ENCODE data around the gene ZNF385B.

The ZNF385B gene

DNA sequence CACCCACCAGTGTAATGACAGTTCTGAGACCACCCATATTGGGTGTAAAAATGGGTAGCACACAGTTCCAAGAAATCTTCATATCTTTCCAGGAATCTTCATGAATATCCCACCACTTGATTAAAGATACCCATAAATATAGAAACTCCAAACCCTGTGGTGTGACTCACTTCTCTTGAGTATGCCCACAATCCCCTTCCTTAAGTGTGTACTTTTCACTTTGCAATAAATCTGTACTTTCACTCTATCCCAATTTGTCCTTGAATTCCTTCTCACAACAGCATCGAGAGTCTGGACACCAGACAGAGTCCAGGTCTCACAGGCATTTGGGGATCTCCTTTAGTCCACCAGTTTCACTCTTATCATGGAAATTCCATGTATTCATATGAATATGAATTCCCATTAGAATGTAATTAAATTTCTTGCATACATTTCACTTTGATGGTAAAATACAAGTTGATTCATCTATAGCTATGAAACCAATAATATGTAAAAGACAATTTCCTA lies 309.8 kb downstream of the ZNF385B start:
- DNase-seq (ENCODE audit: low spot score), result no peak

DNA sequence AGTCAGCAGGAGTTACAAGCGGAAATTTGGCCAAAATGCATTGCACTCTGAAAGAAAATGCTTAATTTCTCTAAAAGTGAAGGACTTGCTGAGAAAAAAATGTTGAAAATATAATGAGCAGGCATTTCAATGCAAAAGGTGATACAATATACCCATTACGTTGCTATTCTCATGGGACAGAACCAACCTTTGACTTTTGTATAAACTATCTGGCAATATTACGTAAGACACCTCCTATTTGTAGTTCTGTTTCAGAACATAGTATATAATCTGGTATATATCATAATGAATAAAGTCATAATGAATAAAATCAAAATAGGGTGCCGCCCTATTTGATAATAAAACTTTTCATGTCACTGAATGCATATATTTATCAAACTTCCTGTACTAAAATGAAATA lies 310.6 kb downstream of the ZNF385B start:
- no peak for DNase-seq (ENCODE audit: low spot score)

DNA sequence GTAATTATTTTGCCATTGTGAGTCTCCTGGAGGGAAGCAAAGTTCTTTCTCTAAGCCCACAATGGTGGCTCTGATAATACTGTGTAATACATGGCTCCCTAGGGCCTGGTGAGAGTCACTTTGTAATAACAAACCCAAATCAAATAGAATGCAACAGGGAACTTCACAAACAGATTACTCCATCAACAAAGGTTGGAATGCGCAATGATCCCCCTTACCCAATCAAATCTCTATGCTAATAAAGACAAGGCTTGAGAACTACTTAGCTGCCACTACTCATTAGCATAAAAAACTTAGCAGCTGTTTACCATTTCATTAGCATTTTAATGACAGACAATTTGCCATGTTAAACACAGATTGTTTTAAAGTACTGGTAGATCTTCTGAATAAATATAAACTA lies 311.2 kb downstream of the ZNF385B start:
- DNase-seq (ENCODE audit: low spot score), result no peak

DNA sequence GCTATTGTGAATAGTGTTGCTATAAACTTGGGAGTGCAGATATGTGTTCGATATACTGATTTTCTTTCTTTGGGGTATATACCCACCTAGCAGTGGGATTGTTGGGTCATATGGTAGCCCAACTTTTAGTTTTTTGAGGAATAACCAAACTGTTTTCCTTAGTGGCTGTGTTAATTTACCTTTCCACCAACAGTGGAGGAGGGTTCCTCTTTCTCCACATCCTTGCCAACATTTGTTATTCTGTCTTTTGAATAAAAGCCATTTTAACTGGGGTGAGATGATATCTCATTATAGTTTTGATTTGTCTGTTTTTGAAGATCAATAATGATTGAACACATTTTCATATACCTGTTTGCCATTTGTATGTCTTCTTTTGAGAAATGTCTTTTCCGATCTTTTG lies 314.8 kb downstream of the ZNF385B start:
- DNase-seq (ENCODE audit: low spot score), result no peak

DNA sequence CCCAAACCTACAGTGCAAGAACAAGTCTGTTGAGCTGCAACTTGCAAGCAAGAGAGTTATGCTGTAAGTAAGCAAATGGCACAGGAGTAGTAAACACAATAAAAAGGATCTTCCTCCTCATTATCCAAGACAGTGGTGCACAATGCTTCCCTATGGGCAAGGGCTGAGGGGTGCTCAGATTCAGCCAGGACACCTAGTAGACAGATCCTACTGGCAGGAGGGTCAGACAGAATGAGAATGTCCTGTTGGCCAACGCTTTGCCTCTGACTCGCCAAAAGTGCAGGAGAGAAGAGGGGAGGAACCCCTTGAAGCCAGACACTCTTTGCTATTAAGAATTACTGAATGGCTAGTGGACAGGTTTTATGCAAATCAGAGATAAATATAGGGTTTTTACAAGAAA lies 316.4 kb downstream of the ZNF385B start:
- DNase-seq (ENCODE audit: low spot score), result no peak

GRCh38 chr2:179543361-179543901 lies 318.0 kb downstream of the ZNF385B start:
- no peak for DNase-seq (ENCODE audit: low spot score)

- DNase-seq (ENCODE audit: low spot score), result no peak
Measured at GRCh38 chr2:179541586-179541985, 319.8 kb downstream of the ZNF385B start.

- no peak for DNase-seq (ENCODE audit: low spot score)
Measured at GRCh38 chr2:179539124-179539511, 322.3 kb downstream of the ZNF385B start.

DNA sequence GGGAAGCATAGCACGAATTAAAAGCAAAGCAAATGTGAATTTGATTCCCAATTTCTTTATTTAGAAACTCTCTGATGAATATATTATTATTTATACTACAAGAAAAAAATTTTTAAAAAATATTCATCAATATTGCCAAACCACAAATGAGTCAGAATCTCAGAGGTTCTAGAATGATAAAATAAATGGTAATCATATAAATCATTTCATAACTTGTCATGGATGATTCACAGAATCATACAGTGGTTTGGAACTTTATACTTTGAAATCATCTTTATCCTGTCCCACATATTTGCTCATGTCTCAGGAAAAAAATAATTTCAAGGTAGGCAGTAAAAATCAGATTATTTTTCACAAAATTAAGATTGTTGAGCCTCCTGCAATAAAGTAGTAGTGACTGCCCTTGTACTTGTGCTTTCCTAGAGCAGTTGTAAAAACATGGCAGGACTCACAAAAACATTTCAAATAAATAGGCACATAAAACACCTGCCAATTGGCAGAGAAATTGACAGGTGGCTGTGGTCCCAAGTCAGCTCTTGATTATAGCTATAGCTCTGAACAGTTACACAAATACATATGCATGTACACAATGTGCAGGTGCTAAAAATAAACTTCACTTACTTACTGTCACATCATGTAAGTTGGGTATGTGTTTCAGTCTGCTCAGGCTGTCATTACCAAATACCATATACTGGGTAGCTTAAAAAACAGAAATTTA lies 322.8 kb downstream of the ZNF385B start:
- DNase-seq (ENCODE audit: low spot score), result no peak

- DNase-seq (ENCODE audit: low spot score), result no peak
Measured at GRCh38 chr2:179536185-179536584, 325.2 kb downstream of the ZNF385B start.

GRCh38 chr2:179533875-179534274 lies 327.5 kb downstream of the ZNF385B start:
- no peak for DNase-seq (ENCODE audit: low spot score)

- no peak for DNase-seq (ENCODE audit: low spot score)
Measured at GRCh38 chr2:179532863-179533278, 328.5 kb downstream of the ZNF385B start.

DNA sequence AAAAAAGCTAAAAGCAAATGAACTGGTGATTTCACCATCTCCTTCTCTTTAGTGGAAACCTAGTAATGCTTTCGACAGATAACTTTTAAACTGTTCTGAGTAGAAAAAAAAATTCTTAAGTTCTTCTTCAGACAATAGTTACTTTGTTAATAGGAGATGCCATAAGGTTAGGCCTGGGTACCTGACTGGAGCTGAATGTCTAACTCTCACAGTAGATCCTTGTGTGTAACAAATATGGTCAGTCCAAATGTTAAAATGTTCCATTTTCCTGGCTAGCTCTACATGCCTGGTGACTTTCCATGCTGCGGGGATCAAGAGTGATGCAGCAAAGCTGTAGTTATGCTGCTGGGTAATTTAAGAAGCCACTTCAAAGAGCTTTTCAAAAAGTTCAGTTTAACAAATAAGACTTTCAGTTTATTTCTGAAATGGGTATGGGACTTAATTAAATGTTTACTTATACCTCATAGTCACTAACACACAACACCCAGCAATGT lies 332.8 kb downstream of the ZNF385B start:
- DNase-seq (ENCODE audit: low spot score), result no peak

DNA sequence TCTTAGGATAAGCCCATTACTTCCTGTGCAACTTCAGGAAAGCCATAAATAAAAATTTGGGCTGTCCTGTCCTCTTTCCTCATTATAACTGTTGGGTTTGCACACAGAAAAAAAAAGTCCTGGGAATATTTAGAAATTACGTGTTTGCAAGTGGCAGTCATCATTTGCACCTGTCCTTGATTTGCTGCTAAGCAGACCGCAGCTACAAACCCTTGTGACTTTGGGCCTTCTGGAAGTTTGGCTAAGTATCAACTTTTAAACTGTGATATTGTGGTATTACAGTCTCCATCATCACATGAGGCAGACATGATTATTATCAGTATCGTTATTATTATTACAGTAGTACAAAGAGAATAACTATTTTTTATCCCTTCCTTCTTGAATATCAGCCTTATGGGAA lies 336.1 kb downstream of the ZNF385B start:
- DNase-seq (ENCODE audit: low spot score), result no peak

DNA sequence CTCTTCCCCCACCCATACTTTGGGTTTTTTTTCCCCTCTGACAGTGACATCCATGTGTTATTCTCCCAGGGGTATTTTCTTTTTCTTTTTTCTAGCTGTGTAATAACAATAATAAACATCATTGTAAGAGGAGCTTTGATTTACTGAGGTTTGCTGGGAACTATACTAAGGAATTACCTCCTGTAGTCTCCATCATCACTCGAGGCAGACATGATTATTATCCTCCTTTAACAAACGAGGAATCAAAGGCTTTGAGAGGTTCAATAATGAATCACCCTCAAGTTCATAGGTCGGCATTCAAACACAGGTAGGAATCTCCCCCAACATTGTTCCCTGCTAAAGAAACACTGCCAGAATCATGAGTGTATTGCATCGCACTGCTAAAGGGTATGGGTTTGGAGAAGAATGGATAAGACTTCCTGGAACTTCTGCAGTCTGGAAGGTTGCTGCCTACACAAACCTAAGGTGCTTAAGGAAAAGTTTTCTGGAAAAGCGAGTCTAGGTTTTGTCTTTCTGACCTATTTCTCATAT lies 336.5 kb downstream of the ZNF385B start:
- no peak for DNase-seq (ENCODE audit: low spot score)

DNA sequence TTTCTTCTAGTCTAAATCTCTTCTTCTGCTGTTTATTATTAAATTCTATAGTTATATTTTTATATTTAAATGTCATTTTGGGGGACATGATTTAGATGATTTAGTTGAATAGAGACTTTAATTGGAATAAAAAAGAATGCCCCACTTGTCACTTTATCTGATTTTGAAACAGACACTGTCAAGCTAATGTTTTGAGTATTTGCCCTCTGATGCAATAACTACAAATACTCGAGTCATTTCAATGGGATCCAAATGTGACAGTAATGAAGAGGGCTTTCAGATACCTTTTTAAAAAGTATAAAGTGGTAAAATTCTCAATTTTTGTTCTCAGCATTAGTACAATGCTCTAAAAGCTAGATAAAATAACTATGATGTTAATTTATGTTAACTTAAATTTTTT lies 339.5 kb downstream of the ZNF385B start:
- DNase-seq (ENCODE audit: low spot score), result no peak

GRCh38 chr2:179518830-179519229 lies 342.6 kb downstream of the ZNF385B start:
- DNase-seq (ENCODE audit: low spot score), result no peak

- DNase-seq (ENCODE audit: low spot score), result no peak
Measured at GRCh38 chr2:179513181-179513580, 348.2 kb downstream of the ZNF385B start.

DNA sequence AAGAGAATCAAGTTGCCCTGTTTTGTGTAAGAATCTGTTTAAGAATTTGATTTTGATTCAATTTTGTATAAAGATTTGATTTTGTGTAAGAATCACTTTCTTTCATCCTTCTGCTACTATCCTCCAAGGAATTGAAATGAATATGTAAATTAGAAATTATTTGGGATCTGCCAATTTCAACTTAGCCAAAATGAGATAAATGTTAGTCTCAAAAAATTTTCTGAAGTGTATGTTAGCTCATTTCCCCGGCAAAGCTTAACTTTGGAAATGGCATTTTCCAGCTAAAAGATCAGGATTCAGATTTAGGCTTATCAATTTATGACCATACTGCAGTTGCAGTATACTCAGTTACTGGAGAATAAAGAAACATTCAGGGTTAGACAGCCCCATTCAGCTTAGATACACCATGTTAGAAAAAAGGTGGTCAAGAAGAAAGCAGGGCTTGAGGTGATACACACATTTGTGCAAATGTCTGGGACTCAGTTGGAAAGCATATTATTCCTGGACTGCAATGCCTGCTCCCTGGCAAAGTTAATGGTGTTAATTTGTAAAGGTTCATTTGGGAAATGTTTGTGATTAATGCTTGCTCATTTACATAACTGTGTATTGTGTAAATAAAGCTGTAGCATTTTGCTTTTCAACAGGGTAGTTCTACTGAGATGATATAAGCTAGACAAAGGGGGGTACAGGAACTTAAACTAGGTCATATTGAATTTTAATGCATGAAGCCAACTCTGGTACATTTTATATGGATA lies 349.0 kb downstream of the ZNF385B start:
- DNase-seq (ENCODE audit: low spot score), result no peak

GRCh38 chr2:179511105-179511789 lies 350.2 kb downstream of the ZNF385B start:
- DNase-seq (ENCODE audit: low spot score), result no peak

DNA sequence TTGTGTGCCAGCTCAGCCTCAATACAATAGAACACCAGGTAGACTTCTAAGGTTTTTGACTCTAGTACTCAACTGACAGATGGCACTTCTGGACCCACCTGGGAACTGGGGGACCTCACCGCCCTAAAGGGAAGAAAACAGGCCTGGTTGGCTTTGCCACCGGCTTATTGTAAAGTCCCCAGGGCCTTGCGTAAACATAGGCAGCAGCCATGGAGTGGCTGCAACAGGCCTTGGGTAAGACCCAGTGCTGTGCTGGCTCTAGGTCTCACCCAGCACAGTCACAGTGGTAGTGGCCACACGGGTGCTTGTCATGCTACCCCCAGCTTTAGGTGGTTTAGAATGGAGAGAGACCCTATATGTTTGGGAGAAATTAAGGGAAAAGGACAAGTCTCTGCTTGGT lies 366.1 kb downstream of the ZNF385B start:
- no peak for DNase-seq (ENCODE audit: low spot score)

GRCh38 chr2:179488563-179488962 lies 372.8 kb downstream of the ZNF385B start:
- no peak for DNase-seq (ENCODE audit: low spot score)
